Activated CD4-positive, alpha-beta T cell treated with anti-CD3 and anti-CD28 coated beads for 48 hours (primary cell): ENCODE measurements around the gene C11orf21.

Experiments used
- DNase-seq: peaks from one replicate; pipeline ENCODE4 v3.0.0-alpha.2; 2020

Gene C11orf21

GRCh38 chr11:2320568-2321310, 19.0 kb upstream of the C11orf21 start:
- no peak for DNase-seq

GRCh38 chr11:2319791-2320472, 18.2 kb upstream of the C11orf21 start:
- no peak for DNase-seq

GRCh38 chr11:2318707-2319106, 17.0 kb upstream of the C11orf21 start:
- DNase-seq, result no peak

GRCh38 chr11:2318123-2318522, 16.4 kb upstream of the C11orf21 start:
- no peak for DNase-seq

- no peak for DNase-seq
These were observed 15.8 kb upstream of the C11orf21 start for GRCh38 chr11:2317354-2318050.

- DNase-seq, result no peak
These were observed 15.2 kb upstream of the C11orf21 start for GRCh38 chr11:2316963-2317244.

GRCh38 chr11:2316169-2316962, 14.6 kb upstream of the C11orf21 start:
- no peak for DNase-seq

- no peak for DNase-seq
These were observed 13.9 kb upstream of the C11orf21 start for GRCh38 chr11:2315395-2316168.

- DNase-seq, result no peak
These were observed 13.0 kb upstream of the C11orf21 start for GRCh38 chr11:2314525-2315394.

GRCh38 chr11:2314136-2314524, 12.4 kb upstream of the C11orf21 start:
- no peak for DNase-seq

GRCh38 chr11:2313051-2313951, 11.6 kb upstream of the C11orf21 start:
- no peak for DNase-seq

GRCh38 chr11:2312232-2313042, 10.7 kb upstream of the C11orf21 start:
- DNase-seq, result peak; percentile 1

GRCh38 chr11:2311353-2312133, 9.8 kb upstream of the C11orf21 start:
- DNase-seq, result peak; percentile 1

- peak; percentile 1 for DNase-seq
These were observed 9.2 kb upstream of the C11orf21 start for GRCh38 chr11:2310786-2311352.

- DNase-seq, result peak; percentile 0
These were observed 8.5 kb upstream of the C11orf21 start for GRCh38 chr11:2310073-2310785.

GRCh38 chr11:2309251-2310072, 7.7 kb upstream of the C11orf21 start:
- peak; percentile 1 for DNase-seq

GRCh38 chr11:2308713-2309112, 7.0 kb upstream of the C11orf21 start:
- DNase-seq, result peak; percentile 1
